ENCODE measurements around the gene CDC42EP4. TPM values are rescaled to one million over a fixed set of nuclear protein-coding genes. Genes with fewer than 3 reads are reported as not detected.
A peak's percentile ranks its signal among the peaks of the same experiment; 100 is the strongest.

CDC42EP4 gene
- total and polyA plus RNA-seq, 2 experiments from 2014 or later: 17.9 to 24.9 TPM

DNA sequence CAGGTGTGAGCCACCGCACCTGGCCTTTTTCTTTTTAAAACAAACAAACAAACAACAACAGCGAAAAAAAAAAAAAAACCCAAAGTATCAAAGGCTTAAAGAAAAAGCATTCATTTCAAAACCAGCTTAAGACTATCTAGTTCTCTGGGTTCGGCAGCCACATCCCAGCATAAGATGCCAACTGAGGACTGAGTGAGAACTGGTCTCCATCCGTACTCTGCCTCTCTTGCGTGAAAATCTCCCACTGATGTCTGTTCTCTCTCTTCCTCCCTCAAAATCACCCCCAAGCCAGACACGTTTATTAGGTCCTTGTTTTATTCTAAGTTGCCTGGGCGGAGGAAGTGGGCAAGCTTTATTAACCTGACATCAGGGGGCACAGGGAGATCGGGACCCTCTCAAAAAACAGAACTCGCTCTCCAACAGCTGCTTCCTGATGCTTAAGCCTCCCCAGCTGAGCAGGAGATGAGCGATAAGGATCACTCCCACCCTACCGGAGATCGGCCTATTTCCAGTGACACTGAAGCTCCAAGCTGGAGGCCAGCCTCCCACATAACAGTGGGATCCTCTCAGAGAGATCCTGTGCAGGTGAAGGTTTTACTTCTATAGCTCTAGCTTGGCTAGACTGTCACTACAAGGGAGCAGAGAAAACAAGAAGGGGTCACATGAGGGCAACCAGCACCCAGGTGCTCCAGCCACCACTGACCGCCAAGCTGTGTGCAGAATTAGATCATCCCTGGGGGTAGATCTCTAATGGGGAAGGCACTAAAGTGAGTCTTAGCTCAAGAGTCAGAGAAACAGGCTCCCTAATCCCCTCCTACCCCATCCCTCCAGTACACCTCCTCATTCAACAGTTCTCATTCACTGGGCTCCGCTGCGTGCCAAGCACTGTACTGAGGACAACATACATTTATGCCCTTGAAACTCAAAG is 13.6 kb downstream of the CDC42EP4 start:
- Histone ChIP-seq H3K4me3 (no peak overlapping the region), H3K4me1 (ENCODE audit: low read depth) (peaks cover 5% of the 10 kb centered on the region), H3K9me3 (ENCODE audit: low read depth) (no peaks in the 10 kb centered on the region), H3K36me3 (no peaks in the 10 kb centered on the region), H3K27ac (no peak overlapping the region), H3K27me3 (no peaks in the 10 kb centered on the region)
- no peak for DNase-seq (ENCODE audit: low read depth in 1 of 2, low spot score in 1 of 2)
- TF ChIP-seq, protein P1, sequence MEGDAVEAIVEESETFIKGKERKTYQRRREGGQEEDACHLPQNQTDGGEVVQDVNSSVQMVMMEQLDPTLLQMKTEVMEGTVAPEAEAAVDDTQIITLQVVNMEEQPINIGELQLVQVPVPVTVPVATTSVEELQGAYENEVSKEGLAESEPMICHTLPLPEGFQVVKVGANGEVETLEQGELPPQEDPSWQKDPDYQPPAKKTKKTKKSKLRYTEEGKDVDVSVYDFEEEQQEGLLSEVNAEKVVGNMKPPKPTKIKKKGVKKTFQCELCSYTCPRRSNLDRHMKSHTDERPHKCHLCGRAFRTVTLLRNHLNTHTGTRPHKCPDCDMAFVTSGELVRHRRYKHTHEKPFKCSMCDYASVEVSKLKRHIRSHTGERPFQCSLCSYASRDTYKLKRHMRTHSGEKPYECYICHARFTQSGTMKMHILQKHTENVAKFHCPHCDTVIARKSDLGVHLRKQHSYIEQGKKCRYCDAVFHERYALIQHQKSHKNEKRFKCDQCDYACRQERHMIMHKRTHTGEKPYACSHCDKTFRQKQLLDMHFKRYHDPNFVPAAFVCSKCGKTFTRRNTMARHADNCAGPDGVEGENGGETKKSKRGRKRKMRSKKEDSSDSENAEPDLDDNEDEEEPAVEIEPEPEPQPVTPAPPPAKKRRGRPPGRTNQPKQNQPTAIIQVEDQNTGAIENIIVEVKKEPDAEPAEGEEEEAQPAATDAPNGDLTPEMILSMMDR (IDR thresholded peaks at IDR 0.05; ENCODE audit: low read depth, low read length): no peak

DNA sequence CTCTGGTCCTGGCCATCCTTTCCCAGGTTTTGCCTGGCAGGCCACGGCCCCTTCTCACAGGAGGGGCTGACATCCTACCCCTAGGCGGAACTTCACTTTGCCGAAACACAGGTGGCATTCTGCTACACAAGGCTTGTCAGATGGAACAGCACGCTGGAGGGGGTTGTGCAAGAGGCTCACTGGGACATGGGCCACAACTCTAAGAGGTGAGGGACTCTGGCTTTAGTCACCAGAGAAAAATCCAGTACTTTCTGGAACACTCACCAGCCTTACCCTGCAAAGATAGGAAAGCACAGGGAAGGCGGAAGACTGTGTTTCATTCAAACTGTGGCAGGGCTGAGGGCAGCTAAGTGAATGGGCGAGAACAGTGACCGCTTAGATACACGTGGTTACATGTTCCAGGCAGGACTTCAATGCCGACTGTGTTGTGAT is 18.3 kb downstream of the CDC42EP4 start:
- H3K4me3 ChIP-seq: no peak overlapping the region
- TF ChIP-seq, protein P1 (IDR thresholded peaks at IDR 0.05; ENCODE audit: low read depth, low read length): no peak
- H3K9me3 ChIP-seq (ENCODE audit: low read depth): no peaks in the 10 kb centered on the region
- DNase-seq (ENCODE audit: low read depth in 1 of 2, low spot score in 1 of 2): peak in 1 of 2 donors; percentile 83
- H3K27me3 ChIP-seq: no peaks in the 10 kb centered on the region
- peak overlapping the region; percentile 28 for H3K27ac ChIP-seq
- no peaks in the 10 kb centered on the region for H3K36me3 ChIP-seq
- peaks cover 21% of the 10 kb centered on the region for H3K4me1 ChIP-seq (ENCODE audit: low read depth)

DNA sequence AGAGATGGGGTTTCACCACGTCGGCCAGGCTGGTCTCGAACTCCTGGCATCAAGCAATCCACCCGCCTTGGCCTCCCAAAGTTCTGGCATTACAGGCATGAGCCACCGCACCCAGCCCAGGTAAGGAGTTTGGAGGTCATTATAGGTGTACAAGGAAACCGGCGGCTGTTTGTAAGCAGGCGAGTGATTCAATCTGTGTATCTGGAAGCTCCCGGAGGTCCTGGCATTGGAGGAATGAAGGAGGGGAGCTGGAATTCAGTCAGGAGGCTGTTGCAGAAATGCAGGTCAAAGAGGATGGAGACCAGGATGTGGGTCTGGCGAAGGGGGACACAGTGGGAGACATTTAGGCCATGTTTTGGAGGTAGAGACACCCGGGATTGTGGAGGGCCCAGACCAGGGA is 18.8 kb downstream of the CDC42EP4 start:
- no peaks in the 10 kb centered on the region for H3K27me3 ChIP-seq
- TF ChIP-seq, protein P1 (IDR thresholded peaks at IDR 0.05; ENCODE audit: low read depth, low read length): no peak
- DNase-seq (ENCODE audit: low read depth in 1 of 2, low spot score in 1 of 2): no peak
- H3K36me3 ChIP-seq: no peaks in the 10 kb centered on the region
- H3K27ac ChIP-seq: peak overlapping the region; percentile 28
- H3K4me3 ChIP-seq: no peak overlapping the region
- H3K9me3 ChIP-seq (ENCODE audit: low read depth): no peaks in the 10 kb centered on the region
- H3K4me1 ChIP-seq (ENCODE audit: low read depth): peaks cover 17% of the 10 kb centered on the region

DNA sequence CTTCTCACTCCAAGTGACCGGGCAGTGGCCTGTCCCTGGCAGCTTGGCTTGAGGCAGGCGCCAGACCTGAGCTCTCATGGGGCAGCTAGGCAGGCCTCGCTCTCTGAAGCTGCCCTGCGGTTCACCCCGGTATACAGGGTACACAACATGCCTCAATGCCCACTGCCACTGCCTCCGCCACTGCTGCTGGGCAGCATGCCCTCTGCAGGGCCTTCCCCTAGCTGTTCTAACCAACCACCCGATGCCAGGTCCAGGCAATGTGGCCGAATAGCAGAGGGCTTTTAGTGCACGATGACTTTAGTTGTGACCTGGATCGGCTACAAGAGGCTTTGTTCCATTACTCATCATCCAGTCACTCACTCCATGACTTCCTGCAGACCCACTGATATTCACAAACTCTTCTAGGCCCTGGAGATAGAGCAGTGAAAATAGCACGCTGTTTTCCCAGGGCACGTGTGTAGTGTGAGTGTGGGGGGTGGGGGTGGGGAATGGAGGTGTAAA is 19.7 kb downstream of the CDC42EP4 start:
- Histone ChIP-seq H3K27ac (peak overlapping the region; percentile 66), H3K36me3 (no peaks in the 10 kb centered on the region)
- peak in 1 of 2 donors; percentile 45 for DNase-seq (ENCODE audit: low read depth in 1 of 2, low spot score in 1 of 2)

DNA sequence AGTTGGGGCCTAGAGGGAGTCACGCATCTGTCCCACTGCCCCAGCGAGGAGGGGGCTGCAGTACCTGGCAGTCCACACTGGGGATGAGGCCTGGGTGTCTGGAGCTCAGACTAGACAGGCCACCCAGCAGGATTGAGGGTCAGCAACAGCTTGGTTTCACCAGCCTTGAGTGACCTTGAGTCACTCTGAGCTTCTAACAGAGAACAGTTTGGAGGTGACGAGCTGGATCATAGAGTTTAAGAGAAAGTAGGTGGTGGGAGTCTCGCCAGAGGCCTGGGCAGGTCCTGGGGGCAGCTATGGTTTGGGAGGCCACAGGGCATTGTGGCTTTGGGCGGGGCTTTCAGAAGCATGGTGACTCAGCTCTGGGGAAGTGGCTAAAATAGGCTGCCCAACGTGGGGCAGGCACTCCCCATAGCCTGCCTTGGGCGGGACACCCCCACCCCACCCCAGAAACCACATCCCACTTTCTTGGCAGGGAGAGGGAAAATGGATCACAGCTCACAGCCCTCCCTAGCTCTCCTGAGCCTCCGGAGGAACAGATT is 20.5 kb downstream of the CDC42EP4 start:
- peak in 1 of 2 donors; percentile 86 for DNase-seq (ENCODE audit: low read depth in 1 of 2, low spot score in 1 of 2)
- H3K4me1 ChIP-seq (ENCODE audit: low read depth): peaks cover 17% of the 10 kb centered on the region

More for the DNA sequence above, 19.7 kb downstream of the CDC42EP4 start:
- TF ChIP-seq, protein P1 (IDR thresholded peaks at IDR 0.05; ENCODE audit: low read depth, low read length): no peak
- Histone ChIP-seq H3K4me3 (no peak overlapping the region), H3K27me3 (no peaks in the 10 kb centered on the region), H3K4me1 (ENCODE audit: low read depth) (peaks cover 17% of the 10 kb centered on the region), H3K9me3 (ENCODE audit: low read depth) (no peaks in the 10 kb centered on the region)

More for the DNA sequence above, 20.5 kb downstream of the CDC42EP4 start:
- H3K9me3 ChIP-seq (ENCODE audit: low read depth): no peaks in the 10 kb centered on the region
- no peaks in the 10 kb centered on the region for H3K36me3 ChIP-seq
- H3K27me3 ChIP-seq: no peaks in the 10 kb centered on the region
- no peak overlapping the region for H3K4me3 ChIP-seq
- TF ChIP-seq, protein P1 (IDR thresholded peaks at IDR 0.05; ENCODE audit: low read depth, low read length): no peak
- H3K27ac ChIP-seq: peak overlapping the region; percentile 43

Measured in cardiac muscle cell (in vitro differentiated cells and primary cell).